Dedifferentiated amniotic fluid mesenchymal stem cell (primary cell): ENCODE results near the gene KCTD2.
"Not testable (repeated sequence)": the region's sequence is repeated elsewhere in the genome, so short reads cannot be mapped to it uniquely, and the experiment has no call there.

Experiments used
- DNase-seq: peaks from one replicate; pipeline ENCODE4 v3.0.0-alpha.2; 2016; ENCODE audit errors: extremely low spot score

The KCTD2 gene

DNA sequence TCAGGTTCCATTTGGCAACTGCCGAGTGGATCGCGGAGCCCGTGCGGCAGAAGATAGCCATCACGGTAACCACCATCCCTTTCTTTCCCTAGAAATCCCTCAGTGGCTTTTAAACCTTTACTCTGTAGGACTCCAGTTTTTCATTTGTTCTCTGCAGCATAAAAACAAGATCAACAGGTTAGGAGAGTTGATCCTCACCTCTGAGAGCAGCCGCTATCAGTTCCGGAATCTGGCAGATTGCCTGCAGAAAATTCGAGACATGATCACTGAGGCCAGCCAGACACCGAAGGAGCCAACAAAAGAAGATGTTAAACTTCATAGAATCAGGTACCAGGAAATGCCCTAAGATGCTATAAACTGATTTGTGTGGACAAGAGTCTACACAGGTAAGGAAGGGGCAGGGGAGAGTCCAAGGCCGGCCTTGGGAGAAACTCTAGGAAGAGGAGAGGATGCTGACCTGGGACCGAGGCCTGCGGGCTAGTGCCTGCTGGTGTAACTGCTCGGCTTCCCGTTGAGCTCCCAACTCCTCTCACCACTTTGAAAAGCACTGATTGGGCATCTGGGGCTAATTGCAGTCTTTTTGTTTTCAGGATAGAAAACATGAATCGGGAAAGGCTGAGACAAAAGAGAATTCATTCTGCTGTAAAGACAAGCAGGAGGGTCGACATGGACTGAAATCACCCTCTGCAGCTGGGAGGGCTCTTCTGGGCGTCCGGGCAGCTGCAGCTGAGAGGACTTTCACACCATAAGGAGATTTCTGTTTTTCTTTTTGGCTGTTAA is 26.5 kb upstream of the KCTD2 start:
- no peak for DNase-seq

- no peak for DNase-seq
These were observed 22.2 kb upstream of the KCTD2 start for GRCh38 chr17:75024686-75025397.

GRCh38 chr17:75025398-75025734 is 21.7 kb upstream of the KCTD2 start:
- DNase-seq: not testable (repeated sequence)

- DNase-seq: not testable (repeated sequence)
These were observed 20.4 kb upstream of the KCTD2 start for GRCh38 chr17:75026650-75027049.

GRCh38 chr17:75030161-75030560 is 16.9 kb upstream of the KCTD2 start:
- no peak for DNase-seq

DNA sequence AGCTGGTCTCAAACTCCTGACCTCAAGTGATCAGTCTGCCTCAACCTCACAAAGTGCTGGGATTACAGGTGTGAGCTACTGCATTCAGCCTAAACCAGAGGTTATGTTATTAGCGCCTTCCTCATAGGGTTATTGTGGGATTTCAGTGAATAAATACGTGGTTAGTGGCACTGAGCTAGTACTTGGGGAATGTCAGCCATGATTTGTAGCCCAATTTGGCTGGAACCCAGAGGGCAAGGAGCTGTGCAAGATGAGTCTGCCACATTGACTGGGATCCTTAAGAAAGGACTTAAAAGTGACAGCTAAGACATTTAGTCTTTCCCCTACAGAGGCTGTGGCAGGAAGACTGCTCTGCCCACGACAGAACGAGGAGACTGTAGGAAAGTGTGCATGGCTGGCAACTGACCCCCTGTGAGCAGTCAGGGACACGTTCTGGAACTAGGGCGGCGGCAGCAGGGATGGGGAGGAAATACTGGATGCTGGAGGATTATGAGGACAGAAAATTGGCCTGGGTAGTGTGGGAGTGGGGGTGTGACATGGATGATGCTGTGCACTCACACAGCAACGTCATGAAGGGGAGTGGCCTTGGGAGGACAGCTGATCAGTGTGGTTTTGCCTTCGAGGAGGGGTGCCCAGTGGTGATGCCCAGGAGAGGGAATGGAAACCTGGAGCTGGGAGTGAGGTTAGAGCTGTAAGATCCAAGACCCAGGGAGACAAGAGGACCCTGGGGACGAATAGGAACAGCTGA is 14.9 kb upstream of the KCTD2 start:
- peak; percentile 83 for DNase-seq

- no peak for DNase-seq
These were observed 14.2 kb upstream of the KCTD2 start for GRCh38 chr17:75032720-75033280.

DNA sequence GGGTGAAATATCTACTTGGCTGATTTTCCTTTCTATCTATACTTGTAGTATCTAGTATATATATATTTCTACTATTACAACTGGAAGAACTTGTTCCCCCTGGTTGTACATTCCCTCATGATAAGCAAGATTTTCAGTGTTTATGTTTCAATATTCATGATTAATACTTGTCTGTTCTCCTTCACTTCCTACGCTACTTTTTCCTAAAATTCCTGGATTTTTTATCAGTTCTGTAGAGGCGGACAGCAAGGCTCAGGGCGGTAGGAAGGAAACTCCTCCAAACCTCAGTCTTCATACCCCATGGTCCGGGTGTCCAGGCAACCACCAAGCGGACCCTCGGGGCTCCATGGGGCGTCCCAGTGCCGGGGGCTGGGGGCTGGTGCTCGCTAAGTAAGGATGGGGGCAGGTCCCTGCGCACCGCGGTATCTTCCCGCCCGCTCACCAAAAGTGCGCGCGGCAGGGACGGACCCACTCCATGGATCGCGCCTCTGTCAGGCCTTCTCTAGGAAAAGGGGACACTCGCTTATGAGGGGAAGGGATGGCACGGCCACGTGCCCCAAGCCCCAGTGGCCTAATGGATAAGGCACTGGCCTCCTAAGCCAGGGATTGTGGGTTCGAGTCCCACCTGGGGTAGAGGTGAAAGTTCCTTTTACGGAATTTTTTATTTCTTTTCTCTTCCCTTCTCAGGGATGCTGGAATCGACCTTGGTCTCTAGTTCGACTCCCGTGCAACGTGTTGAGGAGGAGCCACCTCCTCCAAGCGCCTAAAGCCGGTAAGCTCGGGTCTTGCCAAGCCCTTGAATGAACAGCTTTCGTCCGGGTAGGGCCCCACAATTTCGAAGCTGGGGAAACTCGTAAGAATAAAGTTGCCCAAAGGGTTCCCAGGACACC is 13.4 kb upstream of the KCTD2 start:
- DNase-seq: peak; percentile 96

DNA sequence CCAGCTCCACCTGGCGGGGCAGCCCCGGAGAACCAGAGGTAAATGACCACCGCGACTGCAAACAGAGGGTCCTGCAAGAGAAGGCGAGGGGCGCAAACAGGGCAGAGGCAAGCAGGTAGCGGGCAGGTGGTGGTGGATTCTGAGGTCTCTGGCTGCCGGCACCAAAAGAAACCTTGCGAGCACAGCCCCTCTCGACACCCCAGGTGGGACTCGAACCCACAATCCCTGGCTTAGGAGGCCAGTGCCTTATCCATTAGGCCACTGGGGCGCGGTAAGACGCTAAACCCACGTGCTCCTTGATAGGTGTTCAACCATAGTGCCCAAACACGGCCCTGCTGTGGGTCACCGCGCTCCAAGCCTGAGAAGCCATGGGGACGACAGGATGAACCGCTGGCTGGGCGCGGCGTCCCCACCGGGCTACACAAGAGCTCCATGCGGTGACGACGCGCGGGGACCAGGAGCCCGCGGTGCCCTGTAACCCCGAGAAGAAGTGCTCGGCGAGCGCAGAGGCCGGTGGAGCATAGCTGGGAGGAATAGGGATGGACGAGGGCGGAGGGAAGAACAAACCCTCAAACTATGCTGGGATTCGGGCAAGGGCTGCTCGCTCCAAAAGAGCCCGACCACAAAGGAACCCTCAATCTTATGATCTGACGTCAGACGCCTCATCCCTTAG is 12.7 kb upstream of the KCTD2 start:
- peak; percentile 87 for DNase-seq

- no peak for DNase-seq
These were observed 10.3 kb upstream of the KCTD2 start for GRCh38 chr17:75036643-75037268.

GRCh38 chr17:75039238-75039637 is 7.8 kb upstream of the KCTD2 start:
- DNase-seq: no peak

DNA sequence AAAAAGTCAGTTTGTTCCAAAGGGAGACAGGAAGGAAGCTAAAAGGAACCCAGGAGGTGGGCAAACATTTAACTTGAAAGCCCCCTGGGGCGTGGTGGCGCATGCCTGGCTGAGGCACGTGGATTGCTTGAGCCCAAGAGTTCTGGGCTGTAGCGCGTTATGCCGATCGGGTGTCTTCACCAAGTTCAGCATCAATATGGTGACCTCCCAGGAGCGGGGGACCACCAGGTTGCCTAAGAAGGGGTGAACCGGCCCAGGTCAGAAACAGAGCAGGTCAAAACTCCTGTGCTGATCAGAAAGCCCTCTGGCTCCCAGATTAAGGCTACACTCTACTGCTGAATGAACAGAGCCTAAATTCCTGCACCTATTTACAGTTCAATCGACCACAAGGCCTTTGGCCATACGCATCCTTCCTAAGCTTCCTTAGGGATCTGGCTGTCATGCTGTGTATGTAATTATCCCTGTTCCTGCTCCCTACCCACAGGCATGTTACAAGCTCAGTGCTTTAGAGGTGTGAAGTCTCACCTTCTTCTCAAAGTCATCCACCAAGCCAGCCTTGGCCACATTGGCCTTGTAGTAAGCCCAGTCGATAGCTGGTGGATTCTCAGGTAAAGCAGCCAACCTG is 5.3 kb upstream of the KCTD2 start:
- no peak for DNase-seq

DNA sequence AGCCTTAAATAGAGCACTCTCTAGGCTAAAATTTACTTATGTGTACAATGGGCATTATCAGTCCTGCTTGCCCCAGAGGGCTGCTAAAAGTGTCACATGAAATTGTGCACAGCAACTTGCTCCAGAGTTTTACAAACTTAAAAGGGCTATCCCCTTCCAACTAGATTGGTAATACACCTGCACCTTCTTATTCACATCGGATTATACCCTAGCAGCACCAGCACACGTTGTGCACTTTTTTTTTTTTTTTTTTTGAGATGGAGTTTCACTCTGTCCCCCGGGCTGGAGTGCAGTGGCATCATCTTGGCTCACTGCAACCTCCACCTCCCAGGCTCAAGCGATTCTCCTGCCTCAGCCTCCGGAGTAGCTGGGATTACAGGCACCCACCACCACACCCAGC is 3.2 kb upstream of the KCTD2 start:
- DNase-seq: not testable (repeated sequence)

DNA sequence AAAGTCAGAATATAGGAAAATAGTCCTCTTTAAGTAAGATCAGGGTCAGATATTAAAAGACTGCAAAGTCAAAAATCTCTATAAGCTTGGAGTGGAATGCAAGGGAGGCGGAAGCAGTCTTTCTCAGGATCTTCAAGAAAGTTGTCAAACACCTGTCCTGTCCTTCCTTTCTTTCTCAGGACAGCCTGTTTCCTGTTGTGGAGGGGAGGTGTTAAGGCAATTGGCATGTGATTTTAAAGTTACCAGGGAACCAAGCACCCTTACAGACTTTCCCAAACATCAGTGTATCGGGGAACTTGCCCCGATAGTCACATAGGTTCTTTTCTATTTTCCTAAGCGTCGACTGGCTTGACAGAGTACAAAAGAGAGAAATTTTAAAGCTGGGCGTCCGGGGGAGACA is 2.3 kb upstream of the KCTD2 start:
- no peak for DNase-seq

GRCh38 chr17:75045946-75046406 is 1.0 kb upstream of the KCTD2 start:
- DNase-seq: not testable (repeated sequence)

GRCh38 chr17:75047398-75048098 is 523 bp downstream of the KCTD2 start:
- DNase-seq: no peak

DNA sequence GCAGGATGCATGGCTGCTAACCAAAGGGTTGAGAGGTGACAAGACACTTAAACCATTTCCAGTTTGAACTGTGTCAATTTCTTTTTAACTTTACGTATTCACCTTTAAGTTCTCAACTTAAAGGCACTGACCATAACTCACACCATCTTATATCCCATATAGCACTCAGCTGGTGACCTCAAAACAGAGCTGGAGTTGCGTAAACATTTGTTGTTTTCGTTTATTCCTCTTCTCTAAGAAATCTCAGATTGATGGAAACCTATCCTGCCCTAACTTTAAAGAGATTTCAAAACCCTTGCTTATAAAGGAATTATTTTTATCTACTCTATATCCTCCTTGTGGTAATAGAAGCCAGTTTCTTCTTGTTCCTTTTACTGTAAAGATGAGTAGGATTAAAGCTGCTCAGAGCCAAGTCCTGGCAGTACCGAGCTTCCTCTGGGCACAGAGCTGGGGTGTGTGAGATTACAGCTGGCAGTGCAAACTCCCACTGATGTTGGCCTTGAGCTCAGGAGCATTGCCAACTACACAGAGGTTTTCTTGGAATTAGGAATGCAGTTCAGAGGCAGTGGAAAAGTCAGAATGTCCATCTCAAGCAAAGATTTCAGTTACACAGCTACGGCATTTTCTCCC is 1.3 kb downstream of the KCTD2 start:
- peak; percentile 36 for DNase-seq

DNA sequence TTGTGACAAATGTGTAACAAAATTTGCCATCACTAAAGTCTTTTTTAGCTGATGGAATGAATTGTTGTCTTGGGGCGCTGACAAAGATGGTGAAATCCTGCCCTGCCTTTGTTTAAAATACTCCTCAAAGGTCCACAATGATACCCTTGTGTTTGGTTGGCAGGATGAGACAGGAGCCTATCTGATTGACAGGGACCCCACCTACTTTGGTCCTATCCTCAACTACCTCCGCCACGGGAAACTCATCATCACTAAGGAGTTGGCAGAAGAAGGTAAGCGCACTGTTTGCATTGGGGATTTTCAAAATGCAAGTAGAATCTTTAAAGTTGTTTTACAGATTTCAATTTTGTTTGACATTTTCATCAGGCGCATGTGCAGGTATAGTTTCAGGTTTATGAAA is 2.0 kb downstream of the KCTD2 start:
- no peak for DNase-seq

GRCh38 chr17:75049706-75050105 is 2.7 kb downstream of the KCTD2 start:
- no peak for DNase-seq
